AG04450 (cell line): Measurements from ENCODE around the gene DEPP1. TPM values are rescaled to one million over a fixed set of nuclear protein-coding genes. Genes with fewer than 3 reads are reported as not detected.

Experiments used
- CTCF ChIA-PET: fragments of 300-600, 350-600 bp; formaldehyde crosslinking; extraction: SDS; loops from one replicate; lab custom pipeline; 2022; ENCODE audit warnings: antibody characterized with exemption, inconsistent platforms; lab: Charles Lee
- POLR2A ChIA-PET: fragments of 350-600 bp; formaldehyde crosslinking; extraction: SDS; loops from one replicate; lab custom pipeline; 2021; ENCODE audit warnings: antibody characterized with exemption, inconsistent platforms; lab: Yijun Ruan, JAX
- DNase-seq: peaks from one replicate; pipeline ENCODE4 v3.0.0-alpha.2; 2011; ENCODE audit warnings: low read depth, low spot score
- H3K27ac ChIP-seq: one replicate; pipeline ENCODE4 v1.5.1; 2012; ENCODE audit warnings: low read depth, low read length, control low read depth
- H3K27me3 ChIP-seq: one replicate; pipeline ENCODE4 v1.6.0; 2012; ENCODE audit warnings: low read length; ENCODE audit not compliant: control insufficient read depth, insufficient read depth
- H3K4me3 ChIP-seq: 2 replicates; pipeline ENCODE4 v1.5.1; 2011; ENCODE audit warnings: mild to moderate bottlenecking, low read depth, low read length, control low read depth
- H3K9me3 ChIP-seq: 2 replicates; pipeline ENCODE4 v1.5.1; 2012; ENCODE audit warnings: low read length; ENCODE audit not compliant: control insufficient read depth, insufficient read depth
- CTCF ChIP-seq: IDR thresholded peaks from 2 replicates; pipeline ENCODE4 v1.5.1; 2011; ENCODE audit warnings: low read depth, low read length, control low read depth, inconsistent platforms
- polyA plus RNA-seq: library from polyadenylated mRNA; depleted of rRNA; stranded (reverse); fragments of >200 nt; gene quantifications from 2 replicates; pipeline ENCODE4 v1.2.3, GENCODE V29; 2011

Gene DEPP1
- polyA plus RNA-seq, 1 experiment = 31.1 TPM

GRCh38 chr10:44986670-44987069, 8.1 kb upstream of the DEPP1 start:
- no peak for DNase-seq
- CTCF ChIA-PET = interaction anchor here (1.5 kb wide), 1 partner anchor 20 kb away, joined by 4 read pairs; no protein-coding TSS in a partner anchor
- no peak for TF ChIP-seq CTCF
- POLR2A ChIA-PET = interaction anchor here (1.2 kb wide), 1 partner anchor 15 kb away, joined by 3 read pairs; no protein-coding TSS in a partner anchor
- H3K9me3 ChIP-seq = no peaks in the 10 kb centered on the region
- no peaks in the 10 kb centered on the region for H3K27me3 ChIP-seq
- peak overlapping the region; percentile 77 for H3K27ac ChIP-seq
- no peak overlapping the region for H3K4me3 ChIP-seq

GRCh38 chr10:44986179-44986578, 7.6 kb upstream of the DEPP1 start:
- no peak for DNase-seq
- no peak for TF ChIP-seq CTCF
- Histone ChIP-seq H3K27ac (peak overlapping the region; percentile 42), H3K27me3 (no peaks in the 10 kb centered on the region), H3K4me3 (no peak overlapping the region), H3K9me3 (no peaks in the 10 kb centered on the region)
- CTCF ChIA-PET = interaction anchor here (1.5 kb wide), 1 partner anchor 20 kb away, joined by 4 read pairs; no protein-coding TSS in a partner anchor
- POLR2A ChIA-PET = interaction anchor here (1.2 kb wide), 1 partner anchor 15 kb away, joined by 3 read pairs; no protein-coding TSS in a partner anchor

GRCh38 chr10:44985175-44985681, 6.6 kb upstream of the DEPP1 start:
- POLR2A ChIA-PET = no interaction called here
- TF ChIP-seq CTCF = no peak
- H3K27me3 ChIP-seq = no peaks in the 10 kb centered on the region
- H3K9me3 ChIP-seq = no peaks in the 10 kb centered on the region
- H3K4me3 ChIP-seq = no peak overlapping the region
- H3K27ac ChIP-seq = peak overlapping the region; percentile 82
- CTCF ChIA-PET = no interaction called here
- DNase-seq = no peak

- DNase-seq = no peak
- peak overlapping the region; percentile 82 for H3K27ac ChIP-seq
- ChIA-PET CTCF (no interaction called here), POLR2A (no interaction called here)
- no peak for TF ChIP-seq CTCF
- no peaks in the 10 kb centered on the region for H3K9me3 ChIP-seq
- H3K27me3 ChIP-seq = no peaks in the 10 kb centered on the region
- H3K4me3 ChIP-seq = no peak overlapping the region
These were observed 6.1 kb upstream of the DEPP1 start for GRCh38 chr10:44984671-44985101.

GRCh38 chr10:44983895-44984278, 5.3 kb upstream of the DEPP1 start:
- no peaks in the 10 kb centered on the region for H3K9me3 ChIP-seq
- DNase-seq = no peak
- H3K27ac ChIP-seq = no peak overlapping the region
- ChIA-PET CTCF (interaction anchor here (0.8 kb wide), 1 partner anchor 8 kb away, joined by 6 read pairs; no protein-coding TSS in a partner anchor), POLR2A (no interaction called here)
- H3K27me3 ChIP-seq = no peaks in the 10 kb centered on the region
- no peak for TF ChIP-seq CTCF
- H3K4me3 ChIP-seq = no peak overlapping the region
